ENCODE measurements around the gene BDH1. TPM values are rescaled to one million over a fixed set of nuclear protein-coding genes. Genes with fewer than 3 reads are reported as not detected.
A peak's percentile ranks its signal among the peaks of the same experiment; 100 is the strongest.
"Not testable (repeated sequence)": the region's sequence is repeated elsewhere in the genome, so short reads cannot be mapped to it uniquely, and the experiment has no call there.

Gene BDH1
- polyA plus RNA-seq, 1 donor from 2014 or later, result 12.9 TPM

GRCh38 chr3:197569433-197569832 is 13.7 kb upstream of the BDH1 start:
- H3K9me3 ChIP-seq (ENCODE audit: low read length); H4K20me1 ChIP-seq (ENCODE audit: insufficient read depth); H3K79me2 ChIP-seq (replicated peaks; ENCODE audit: insufficient read depth, low read length); H3F3A ChIP-seq (ENCODE audit: insufficient read depth, low read length, poor library complexity, severe bottlenecking); H2AFZ ChIP-seq (ENCODE audit: low read depth, low read length); H3K36me3 ChIP-seq (ENCODE audit: insufficient read depth, low read length); H3K4me3 ChIP-seq (ENCODE audit: low read length); H3K9ac ChIP-seq (ENCODE audit: low read length); H3K9me2 ChIP-seq (ENCODE audit: insufficient read depth, low read length); H3K27ac ChIP-seq (ENCODE audit: low read length); H3K4me2 ChIP-seq (ENCODE audit: low read length); H3K27me3 ChIP-seq (ENCODE audit: insufficient read depth, low read depth, low read length): not testable (repeated sequence)

GRCh38 chr3:197567904-197568681 is 12.3 kb upstream of the BDH1 start:
- Histone ChIP-seq H3K36me3 (ENCODE audit: insufficient read depth, low read length) (no peaks in the 10 kb centered on the region), H3K9ac (ENCODE audit: low read length) (peak overlapping the region; percentile 48), H2AFZ (ENCODE audit: low read depth, low read length) (no peak overlapping the region), H3K27ac (ENCODE audit: low read length) (peak overlapping the region; percentile 57), H3K79me2 (replicated peaks; ENCODE audit: insufficient read depth, low read length) (no peaks in the 10 kb centered on the region), H3K9me3 (ENCODE audit: low read length) (no peaks in the 10 kb centered on the region), H3K4me3 (ENCODE audit: low read length) (peak overlapping the region; percentile 54), H4K20me1 (ENCODE audit: insufficient read depth) (no peaks in the 10 kb centered on the region), H3F3A (ENCODE audit: insufficient read depth, low read length, poor library complexity, severe bottlenecking) (no peaks in the 10 kb centered on the region), H3K4me2 (ENCODE audit: low read length) (peak overlapping the region; percentile 74), H3K9me2 (ENCODE audit: insufficient read depth, low read length) (no peaks in the 10 kb centered on the region), H3K27me3 (ENCODE audit: insufficient read depth, low read depth, low read length) (no peaks in the 10 kb centered on the region)
- no peak for TF ChIP-seq SMC3 (conservative IDR thresholded peaks at IDR 0.05; ENCODE audit: poor library complexity)
- no peak for TF ChIP-seq CTCF (IDR thresholded peaks at IDR 0.05; ENCODE audit: poor library complexity, severe bottlenecking)
- TF ChIP-seq RAD21 (conservative IDR thresholded peaks at IDR 0.05), result no peak
- no peak for TF ChIP-seq TAF1 (IDR thresholded peaks at IDR 0.05; ENCODE audit: low read depth)

- H3K9me3 ChIP-seq (ENCODE audit: low read length); H2AFZ ChIP-seq (ENCODE audit: low read depth, low read length); H3F3A ChIP-seq (ENCODE audit: insufficient read depth, low read length, poor library complexity, severe bottlenecking): not testable (repeated sequence)
Observed at GRCh38 chr3:197566155-197566554, 10.4 kb upstream of the BDH1 start.

GRCh38 chr3:197564097-197564843 is 8.5 kb upstream of the BDH1 start:
- no peak overlapping the region for H3K4me2 ChIP-seq (ENCODE audit: low read length)
- H3K27me3 ChIP-seq (ENCODE audit: insufficient read depth, low read depth, low read length), result no peaks in the 10 kb centered on the region
- H3K9me3 ChIP-seq (ENCODE audit: low read length), result no peaks in the 10 kb centered on the region
- no peaks in the 10 kb centered on the region for H4K20me1 ChIP-seq (ENCODE audit: insufficient read depth)
- TF ChIP-seq TAF1 (IDR thresholded peaks at IDR 0.05; ENCODE audit: low read depth), result no peak
- no peak for TF ChIP-seq REST (IDR thresholded peaks at IDR 0.05; ENCODE audit: borderline replicate concordance)
- no peaks in the 10 kb centered on the region for H3K79me2 ChIP-seq (replicated peaks; ENCODE audit: insufficient read depth, low read length)
- H3F3A ChIP-seq (ENCODE audit: insufficient read depth, low read length, poor library complexity, severe bottlenecking), result no peaks in the 10 kb centered on the region
- H3K27ac ChIP-seq (ENCODE audit: low read length), result no peak overlapping the region
- no peaks in the 10 kb centered on the region for H3K36me3 ChIP-seq (ENCODE audit: insufficient read depth, low read length)
- no peaks in the 10 kb centered on the region for H3K9me2 ChIP-seq (ENCODE audit: insufficient read depth, low read length)
- H3K4me3 ChIP-seq (ENCODE audit: low read length), result no peak overlapping the region
- no peak overlapping the region for H2AFZ ChIP-seq (ENCODE audit: low read depth, low read length)
- no peak overlapping the region for H3K9ac ChIP-seq (ENCODE audit: low read length)

More at GRCh38 chr3:197566155-197566554, 10.4 kb upstream of the BDH1 start:
- not testable (repeated sequence) for H3K27ac ChIP-seq (ENCODE audit: low read length); H3K4me2 ChIP-seq (ENCODE audit: low read length); H3K27me3 ChIP-seq (ENCODE audit: insufficient read depth, low read depth, low read length); H3K79me2 ChIP-seq (replicated peaks; ENCODE audit: insufficient read depth, low read length); H4K20me1 ChIP-seq (ENCODE audit: insufficient read depth); H3K4me3 ChIP-seq (ENCODE audit: low read length); H3K36me3 ChIP-seq (ENCODE audit: insufficient read depth, low read length); H3K9me2 ChIP-seq (ENCODE audit: insufficient read depth, low read length); H3K9ac ChIP-seq (ENCODE audit: low read length)
